Fibroblast of peridontal ligament (primary cell): ENCODE measurements around the gene TRABD2B.

ENCODE experiments used
- DNase-seq: peaks from one replicate; pipeline ENCODE4 v3.0.0-alpha.2; 2010; ENCODE audit errors: extremely low read depth

TRABD2B gene

DNA sequence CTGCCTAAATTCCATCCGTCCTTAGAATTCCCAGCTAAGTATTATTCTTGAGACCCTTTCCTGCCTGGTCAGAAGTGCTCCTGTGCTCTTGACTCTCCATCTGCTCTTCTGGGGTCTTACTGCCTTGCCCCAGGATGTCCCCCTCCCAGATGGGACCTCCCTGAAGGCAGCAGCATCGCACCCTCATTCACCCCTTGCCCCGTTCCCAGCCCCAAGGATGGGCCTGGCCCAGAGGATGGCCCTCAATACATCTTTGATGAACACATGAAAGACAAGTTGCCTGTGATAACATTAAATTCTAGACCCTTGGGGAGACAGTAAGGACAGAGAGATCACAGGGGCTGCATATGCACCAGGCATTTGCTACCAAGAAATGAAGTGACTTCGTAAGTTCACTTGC is 167.2 kb downstream of the TRABD2B start:
- DNase-seq: no peak

DNA sequence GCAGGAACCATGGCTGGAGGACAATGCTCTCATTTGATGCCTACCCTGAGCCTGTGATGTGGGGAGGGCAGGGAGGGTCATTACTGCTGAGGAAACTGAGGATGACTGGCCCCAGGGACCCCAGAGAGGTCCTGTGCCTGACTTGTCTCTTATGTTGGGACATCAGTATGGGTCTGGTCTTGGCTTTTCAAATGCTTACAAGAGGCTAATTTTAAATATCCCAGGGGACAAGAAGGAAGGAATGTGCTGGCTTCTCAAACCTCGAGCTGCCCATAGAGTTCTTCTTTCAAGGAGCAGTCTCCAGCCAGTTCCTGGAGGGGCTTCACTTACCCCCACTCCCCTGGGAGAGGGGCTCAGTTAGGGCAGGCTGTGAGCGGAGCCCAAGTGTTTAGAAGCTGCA is 168.2 kb downstream of the TRABD2B start:
- no peak for DNase-seq

DNA sequence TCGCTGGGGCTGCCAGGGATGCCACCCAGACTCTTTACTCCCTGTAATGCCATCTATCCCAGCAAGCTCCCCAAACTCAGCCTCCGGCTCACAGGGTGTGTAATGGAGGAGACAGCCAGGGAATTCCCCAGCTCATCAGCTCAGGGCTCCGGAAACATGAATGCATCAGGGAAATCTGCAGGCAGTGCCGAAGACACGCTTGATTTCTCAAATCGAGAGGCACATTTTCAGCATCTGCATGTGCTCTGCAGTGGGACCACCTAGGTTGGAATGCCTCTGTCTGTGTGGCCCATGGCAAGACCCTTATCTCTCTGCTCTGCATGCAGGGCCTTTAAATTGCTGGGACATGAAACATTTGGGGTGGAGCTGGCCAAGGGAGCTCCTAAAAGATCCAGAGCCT is 170.1 kb downstream of the TRABD2B start:
- DNase-seq: no peak

DNA sequence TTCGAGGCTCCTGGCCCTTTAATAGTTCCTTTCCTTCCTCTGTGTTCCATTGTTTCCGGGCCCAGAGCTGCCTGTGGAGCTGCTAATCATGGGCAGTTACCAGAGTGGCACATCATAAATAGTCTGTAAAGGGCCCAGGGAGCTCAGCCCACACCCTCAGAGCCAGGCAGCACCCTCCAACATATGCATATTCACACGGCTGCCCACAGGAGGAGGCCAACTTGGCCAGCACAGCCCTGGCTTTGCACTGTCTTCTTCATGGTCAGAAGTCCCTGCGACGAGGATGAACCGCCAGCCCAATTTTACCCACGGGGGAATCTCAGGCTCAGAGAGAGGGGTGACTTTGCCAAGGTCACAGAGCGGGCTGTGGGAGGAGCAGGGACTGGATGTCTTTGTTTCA is 172.5 kb downstream of the TRABD2B start:
- no peak for DNase-seq

DNA sequence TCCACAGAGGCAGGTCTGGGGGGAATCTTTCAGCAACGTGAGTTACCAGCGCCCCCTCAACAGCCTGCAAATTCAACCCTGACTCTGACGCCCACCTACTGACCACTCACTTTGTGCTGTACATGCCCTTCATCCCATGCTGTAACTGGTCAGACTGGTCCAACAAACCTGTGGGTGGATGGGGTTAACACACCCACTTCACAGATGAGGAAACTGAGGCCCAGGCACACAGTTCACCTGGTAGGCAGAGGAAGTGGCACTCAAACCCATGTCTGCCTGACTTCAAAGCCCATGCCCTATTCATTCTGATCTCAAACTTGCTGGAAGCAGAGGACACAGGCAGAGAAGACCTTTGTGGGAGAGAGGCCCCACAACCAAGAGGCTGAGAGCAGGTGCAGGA is 172.9 kb downstream of the TRABD2B start:
- DNase-seq: no peak

DNA sequence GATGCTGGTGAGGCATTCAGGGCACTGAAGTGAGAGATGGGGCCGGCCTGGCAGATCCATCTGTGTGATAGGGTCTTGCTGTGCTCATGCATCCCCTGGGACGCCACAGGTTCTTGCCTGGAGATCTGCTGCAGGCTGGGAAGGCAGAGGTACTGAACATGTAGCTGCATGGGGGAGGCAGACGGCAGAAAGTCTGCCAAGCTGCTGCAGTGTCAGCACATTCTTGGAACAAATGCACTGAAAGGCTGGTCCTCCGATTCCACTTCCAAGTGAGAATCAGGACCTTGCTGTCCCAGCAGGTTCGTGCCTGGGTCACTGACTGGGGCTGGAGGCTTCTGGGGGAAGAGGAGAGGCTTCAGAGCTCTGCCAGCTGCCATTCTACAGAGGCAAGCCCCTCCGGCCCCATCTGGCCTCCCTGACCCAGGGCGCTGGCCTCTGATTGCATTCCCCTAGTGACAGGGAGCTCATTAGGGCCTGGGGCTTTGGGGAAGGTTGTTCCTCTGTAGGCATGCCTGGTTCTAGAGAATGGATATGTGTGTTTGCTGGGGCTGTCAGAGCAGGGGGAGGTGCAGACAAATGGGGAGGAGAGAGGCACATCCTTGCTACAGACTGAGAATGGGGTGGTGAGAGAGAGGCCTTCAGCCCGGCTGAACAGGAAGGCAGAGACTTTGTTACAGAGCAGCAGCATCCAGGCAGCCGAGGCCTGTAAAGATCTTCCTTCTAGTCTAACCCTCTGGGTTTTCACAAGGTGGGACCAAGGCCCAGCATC is 174.0 kb downstream of the TRABD2B start:
- no peak for DNase-seq

DNA sequence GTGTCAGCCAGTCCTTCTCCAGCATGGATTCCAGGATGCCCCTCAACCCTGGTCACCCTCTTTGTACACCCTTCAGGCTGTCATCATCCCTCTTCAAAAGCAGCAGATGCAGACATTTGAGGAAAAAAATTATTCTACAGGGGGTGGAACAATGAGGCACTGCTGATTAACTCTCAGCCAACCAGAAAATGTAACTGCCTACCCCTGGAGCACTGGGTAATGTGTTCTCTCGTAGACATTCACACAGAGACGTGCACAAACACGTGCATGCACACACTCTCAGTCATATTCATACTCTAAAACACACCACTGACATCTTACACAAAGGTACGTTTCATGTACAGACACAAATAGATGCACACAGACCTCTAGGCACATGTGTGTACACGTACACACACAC is 175.4 kb downstream of the TRABD2B start:
- DNase-seq: no peak

DNA sequence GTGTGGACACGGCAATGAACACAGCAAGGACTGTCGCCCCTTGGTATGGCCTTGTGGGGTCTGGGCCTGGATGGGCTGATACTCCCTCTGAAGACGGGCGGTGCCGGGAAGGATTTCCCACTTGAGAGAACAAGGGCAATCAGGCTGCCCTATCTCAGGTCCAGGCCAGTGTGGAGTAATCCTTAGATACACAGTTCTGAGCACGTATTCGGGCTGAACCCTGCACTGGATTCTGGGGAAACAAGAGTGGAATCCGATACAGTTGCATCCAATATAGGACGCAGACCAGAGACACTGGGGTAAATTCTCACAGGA is 177.7 kb downstream of the TRABD2B start:
- DNase-seq: no peak

DNA sequence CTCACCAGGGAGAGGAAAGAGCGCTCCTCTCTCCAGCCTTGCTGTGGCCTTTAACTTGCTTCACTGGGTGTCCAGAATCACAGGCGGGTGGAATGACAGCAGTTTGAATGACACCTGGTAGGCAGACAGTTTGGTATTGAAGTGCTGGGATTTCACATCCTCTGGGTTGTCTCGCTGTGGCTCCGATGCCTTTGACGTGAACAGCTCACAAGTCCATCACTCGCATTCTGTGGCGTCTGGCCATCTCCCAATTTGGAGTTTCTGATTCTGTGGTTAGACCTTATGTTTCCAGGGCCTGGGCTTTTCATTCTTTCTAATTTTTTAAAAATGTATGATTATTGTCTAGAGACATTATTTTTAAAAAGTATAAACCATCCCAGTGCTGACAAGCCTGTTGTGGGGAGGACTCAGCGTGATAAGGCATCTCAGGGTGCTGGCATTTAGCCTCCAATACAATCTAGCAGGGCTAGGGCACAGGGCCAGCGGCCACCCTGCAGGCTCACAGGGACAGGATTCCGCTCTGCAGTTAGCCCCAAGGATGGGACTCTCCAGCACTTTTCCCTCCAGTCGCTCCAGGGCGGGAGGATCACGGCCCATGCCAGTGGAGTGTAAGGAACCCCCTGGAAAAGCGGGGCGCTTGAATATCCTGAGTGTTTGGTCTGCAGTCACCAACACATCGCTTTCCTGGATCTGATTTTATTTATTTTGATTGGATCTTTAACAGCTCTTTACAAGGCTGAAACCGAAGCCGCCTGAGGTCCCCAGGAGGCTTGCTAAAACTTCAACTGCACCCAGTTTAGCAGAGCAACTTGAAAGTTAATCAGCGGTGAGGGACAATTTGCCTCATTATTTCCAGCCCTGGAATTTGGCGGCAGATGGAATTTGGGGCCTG is 178.3 kb downstream of the TRABD2B start:
- peak; percentile 62 for DNase-seq

DNA sequence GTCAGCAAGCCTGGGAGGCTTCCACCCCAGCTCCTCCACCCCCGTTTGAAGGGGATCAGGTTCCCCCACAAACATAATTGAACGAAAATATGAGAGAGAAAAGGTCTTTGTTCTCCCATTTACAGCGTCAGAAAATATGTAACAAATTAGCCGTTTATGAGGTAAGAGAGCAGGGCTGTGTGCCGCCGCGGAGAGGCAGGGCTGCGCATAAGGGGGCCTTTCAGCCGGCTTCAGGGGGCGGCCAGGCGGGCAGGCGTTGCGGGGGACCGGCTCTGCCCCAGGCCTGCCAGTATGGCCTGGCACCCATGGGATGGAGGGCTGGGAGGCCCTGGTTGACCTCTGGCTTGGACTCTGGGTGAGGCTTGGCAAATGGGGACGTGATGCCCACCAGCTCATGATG is 179.3 kb downstream of the TRABD2B start:
- no peak for DNase-seq

DNA sequence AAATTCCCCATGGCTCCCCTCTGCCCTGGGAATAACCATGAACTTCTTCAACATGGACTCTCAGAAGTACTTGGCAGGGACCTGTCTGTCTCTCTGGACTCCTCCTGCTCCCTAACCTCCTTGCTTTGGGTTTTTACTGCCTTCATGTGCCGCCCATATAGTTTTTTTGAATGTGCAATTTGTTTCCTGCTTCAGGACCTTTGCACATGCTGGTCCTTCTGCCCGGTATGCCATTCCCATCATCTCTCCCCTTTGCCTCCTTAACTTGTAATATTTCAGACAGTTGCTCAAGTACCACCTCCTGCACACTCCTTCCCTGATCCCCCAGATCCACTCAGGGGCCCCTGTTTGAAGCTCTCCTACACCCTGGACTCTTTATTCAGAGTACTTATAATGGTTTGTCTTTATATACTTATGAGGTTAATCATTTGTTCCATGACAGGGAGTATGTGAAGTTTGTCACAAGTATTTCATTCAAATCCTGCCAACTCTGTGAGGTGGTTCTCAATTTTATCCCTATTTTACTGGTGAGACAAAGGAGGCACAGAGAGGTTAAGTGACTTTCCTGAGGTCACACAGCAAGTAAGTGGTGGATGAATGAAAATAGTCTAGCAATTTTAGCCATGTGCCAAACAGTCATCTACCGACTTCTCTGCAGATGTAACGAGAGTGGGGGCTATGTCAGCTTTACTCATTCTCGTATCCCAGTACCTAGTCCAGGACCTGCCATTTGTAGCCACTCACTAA is 180.7 kb downstream of the TRABD2B start:
- no peak for DNase-seq

DNA sequence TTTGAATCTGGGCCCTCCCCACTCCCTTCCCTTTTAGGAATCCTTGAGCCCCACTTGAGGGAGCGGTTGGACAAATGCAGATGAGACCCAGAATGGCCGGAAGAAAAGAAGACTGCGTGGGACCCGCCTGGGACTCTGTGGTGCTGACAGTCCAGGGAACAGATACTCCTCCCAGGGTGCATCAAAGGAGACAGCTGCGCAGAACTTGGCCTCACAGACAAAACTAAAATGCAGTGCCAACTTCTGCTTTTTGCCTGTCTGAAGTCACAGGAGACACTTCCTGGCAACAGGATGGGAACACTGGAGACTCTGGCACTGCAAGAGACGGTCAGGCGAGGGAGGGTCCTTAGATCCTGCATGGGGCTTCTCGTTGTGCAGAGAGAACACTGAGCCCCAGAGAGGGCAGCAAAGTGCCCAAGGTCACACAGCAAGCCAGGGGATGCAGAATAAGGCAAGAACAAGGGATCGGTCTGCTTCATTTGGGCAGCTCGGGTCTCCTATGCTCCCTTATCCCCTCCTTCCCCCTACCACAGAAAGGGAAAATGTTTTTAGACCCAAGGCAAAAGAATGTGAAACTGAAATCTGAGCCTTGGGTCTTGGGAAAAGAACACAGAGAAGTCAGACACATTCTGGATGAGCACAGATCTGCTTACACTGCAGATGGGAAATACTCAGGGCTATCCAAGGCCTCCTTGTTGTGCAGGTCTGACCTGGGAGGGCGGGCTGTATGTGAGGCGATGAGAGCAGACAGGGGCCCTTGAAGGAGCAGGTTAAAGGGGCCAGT is 182.4 kb downstream of the TRABD2B start:
- no peak for DNase-seq

DNA sequence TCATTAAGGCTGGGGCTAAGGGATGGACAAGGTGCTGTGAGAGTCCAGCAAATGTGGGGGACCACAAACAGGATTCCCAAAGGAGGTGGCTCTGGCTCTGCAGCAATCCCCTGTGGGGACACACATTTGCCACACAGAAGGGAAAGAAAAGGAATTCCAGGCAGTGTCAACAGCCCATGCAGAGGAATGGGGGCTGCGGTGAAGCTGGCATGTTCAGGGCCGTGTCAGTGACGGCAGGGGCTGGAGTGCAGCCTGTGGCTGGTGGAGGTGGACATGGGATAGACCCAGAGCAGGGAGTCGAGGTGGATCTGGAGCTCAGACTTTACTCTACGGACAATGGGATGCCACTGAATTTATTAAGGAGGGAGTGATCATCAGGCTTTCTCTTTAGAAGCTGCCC is 183.2 kb downstream of the TRABD2B start:
- DNase-seq: no peak

DNA sequence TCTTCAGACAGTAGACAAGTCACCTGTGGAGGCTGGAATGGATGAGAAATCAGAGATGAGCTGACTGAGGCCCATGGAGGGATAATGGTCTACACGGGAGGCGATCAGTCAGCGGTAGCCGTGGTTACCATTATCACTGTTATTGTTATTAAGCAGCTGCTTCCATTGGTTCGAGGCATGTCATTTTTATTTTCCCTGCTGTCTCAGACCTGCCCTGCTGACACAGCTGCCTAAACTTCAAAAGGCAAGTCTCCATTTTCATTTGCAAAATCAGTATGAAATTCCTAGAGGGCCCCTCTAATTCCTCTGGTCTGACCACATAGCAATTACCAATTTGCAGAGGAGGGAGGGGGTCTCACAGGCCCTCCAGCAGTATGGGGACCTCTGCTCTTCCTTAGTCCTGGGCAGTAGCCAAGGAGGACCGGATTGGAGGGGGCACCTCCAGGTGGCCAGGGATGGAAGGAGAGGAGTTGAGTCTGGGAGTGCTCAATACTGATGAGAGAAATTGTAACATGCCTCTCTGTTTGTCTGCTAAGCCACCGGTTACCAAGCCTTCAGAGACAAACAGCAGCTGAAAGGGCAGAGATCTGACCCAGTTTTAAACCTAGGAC is 184.2 kb downstream of the TRABD2B start:
- DNase-seq: no peak

DNA sequence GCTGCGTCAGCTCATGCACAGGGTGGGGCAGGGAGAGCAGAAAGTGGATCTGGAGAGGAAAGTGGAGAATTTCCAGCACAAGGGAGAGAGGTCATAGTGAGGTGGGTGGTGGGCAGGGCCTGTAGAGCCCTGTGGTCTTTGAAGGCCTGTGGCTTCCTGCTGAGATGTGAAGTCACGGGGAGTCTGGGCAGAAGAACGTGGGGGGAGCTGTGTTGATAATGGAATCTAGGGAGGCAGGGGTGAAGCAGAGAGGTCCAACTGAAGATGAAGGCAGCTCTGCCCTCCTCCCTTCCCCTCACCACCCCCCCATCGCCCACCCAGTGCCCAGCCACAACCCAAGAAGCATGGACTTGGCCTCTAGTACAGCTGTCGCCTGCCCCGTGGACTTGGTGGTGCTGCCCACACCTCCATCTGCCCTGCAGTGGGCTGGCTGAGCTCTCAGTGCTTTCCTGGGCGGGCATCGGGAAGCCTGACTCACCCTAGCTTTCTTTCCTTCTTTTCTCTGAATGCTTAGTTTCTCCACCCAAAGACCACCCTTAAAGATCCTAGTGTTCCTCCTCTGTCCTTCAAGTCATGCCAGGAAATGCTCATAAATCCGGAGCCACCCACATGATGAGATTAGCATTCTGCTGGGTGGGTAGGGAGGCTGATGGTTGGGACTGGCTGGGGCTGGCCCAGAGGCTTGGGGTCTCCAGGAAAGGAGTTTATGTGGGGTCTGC is 186.1 kb downstream of the TRABD2B start:
- DNase-seq: no peak

DNA sequence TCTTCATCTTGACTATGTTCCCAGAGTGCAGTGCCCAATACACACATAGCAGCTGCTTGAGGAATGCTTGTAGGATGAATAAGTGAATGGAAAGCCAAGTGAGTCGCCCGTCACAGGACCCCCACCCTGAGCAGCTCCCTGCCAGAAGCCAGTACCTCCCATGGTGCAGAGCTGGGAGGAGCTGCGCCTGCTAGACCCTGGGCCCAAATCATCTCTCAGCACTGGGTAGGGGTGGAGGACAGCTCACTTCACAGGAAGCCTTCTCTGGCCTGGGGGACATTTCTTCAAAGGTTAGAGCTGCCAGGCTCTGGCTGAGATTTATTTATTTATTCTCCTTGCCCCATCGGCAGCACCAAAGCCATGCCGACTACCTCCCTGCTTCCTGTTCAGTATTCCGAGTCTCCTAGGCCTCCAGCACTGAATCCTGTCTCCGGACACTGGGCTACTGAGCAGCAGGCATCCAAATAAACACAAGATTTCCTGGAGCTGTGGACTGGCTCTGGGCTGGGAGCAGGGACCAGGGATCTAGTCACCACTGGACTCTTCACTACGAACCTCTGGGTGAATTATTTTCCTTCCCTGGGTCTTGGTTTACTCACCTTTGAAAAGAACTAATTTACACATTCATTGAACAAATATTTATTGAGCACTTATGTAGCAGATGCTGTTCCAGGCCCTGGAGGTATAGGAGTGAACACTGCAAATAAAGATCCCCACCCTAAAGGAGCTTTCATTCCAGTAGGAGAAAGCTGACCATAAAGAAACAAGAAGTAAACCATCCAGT is 187.7 kb downstream of the TRABD2B start:
- DNase-seq: peak; percentile 8

DNA sequence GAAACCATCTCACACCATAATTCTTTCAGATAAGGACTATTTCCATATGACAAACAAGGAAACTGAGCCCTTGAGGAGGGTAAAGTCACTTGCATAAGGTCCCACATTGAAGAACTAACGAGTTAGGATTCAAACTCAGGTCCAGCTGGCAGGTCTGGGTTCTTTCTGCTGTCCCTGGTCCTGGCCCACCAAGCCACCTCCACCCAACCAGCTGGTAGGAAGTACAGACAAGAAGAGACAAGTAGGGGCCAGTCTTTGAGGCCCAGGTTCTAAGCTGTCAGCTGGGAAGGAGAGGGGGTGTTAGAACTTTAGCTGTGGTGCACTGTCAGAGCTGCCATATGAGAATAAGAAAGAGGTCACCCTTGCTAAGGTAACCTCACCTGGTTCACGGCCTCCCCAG is 188.6 kb downstream of the TRABD2B start:
- no peak for DNase-seq

DNA sequence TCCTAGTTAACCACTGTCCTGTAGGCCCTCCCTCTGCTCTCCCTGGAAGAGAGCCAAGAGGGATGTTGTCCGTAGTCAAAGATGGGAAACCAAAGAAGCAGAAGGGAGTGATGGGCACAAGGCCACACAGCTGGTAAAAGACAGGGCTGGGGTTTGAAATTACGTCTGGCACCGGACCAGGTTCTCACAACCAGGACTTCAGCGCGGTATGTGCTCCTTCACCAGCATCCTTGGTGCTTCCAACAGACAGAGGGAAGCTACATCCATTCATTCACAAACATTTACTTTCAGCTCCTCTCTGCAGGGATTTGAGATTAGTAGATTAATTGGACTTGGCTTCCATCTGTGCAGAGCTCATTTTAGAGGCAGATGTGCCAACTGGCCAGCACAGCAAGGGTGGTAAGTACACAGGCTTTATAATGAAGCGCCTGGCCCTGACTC is 191.2 kb downstream of the TRABD2B start:
- no peak for DNase-seq

DNA sequence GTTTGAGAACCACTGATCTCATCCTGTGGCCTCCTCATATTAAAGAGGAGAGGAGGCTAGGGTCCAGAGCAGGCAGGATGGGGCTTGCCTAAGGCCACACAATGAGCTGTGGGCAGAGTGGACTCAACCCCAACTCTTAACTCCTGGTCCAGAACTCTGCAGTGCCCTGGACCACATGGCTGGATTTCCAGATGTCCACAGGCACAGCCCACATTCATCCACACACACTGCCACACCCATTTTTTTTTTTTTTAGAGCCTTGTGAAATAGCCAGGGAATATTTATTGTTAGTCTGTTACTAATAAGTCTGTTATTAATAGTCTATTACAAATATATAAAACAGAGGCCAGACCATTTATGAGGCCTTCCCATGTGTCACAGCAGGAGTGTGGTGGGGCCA is 192.2 kb downstream of the TRABD2B start:
- no peak for DNase-seq
